HS-27A (cell line): ENCODE data around the gene FAM124A.

Experiments used
- DNase-seq: peaks from one replicate; pipeline ENCODE4 v3.0.0-alpha.2; 2012; ENCODE audit warnings: low read depth, missing footprints

The FAM124A gene

GRCh38 chr13:51308781-51309180, 86.6 kb downstream of the FAM124A start:
- no peak for DNase-seq

GRCh38 chr13:51311231-51311630, 89.0 kb downstream of the FAM124A start:
- no peak for DNase-seq

GRCh38 chr13:51311957-51312520, 89.8 kb downstream of the FAM124A start:
- no peak for DNase-seq

- DNase-seq: no peak
Observed at GRCh38 chr13:51313619-51314018, 91.4 kb downstream of the FAM124A start.

- no peak for DNase-seq
Observed at GRCh38 chr13:51317262-51317661, 95.1 kb downstream of the FAM124A start.

GRCh38 chr13:51318015-51318414, 95.8 kb downstream of the FAM124A start:
- no peak for DNase-seq

- DNase-seq: no peak
Observed at GRCh38 chr13:51318876-51319275, 96.7 kb downstream of the FAM124A start.

- no peak for DNase-seq
Observed at GRCh38 chr13:51321836-51322235, 99.6 kb downstream of the FAM124A start.

GRCh38 chr13:51322826-51323225, 100.6 kb downstream of the FAM124A start:
- DNase-seq: no peak

- no peak for DNase-seq
Observed at GRCh38 chr13:51323824-51324511, 101.8 kb downstream of the FAM124A start.

GRCh38 chr13:51324714-51325420, 102.7 kb downstream of the FAM124A start:
- no peak for DNase-seq

GRCh38 chr13:51325837-51326236, 103.6 kb downstream of the FAM124A start:
- DNase-seq: no peak

GRCh38 chr13:51326777-51327176, 104.6 kb downstream of the FAM124A start:
- DNase-seq: no peak

- no peak for DNase-seq
Observed at GRCh38 chr13:51327961-51328360, 105.8 kb downstream of the FAM124A start.

- no peak for DNase-seq
Observed at GRCh38 chr13:51328488-51328887, 106.3 kb downstream of the FAM124A start.

GRCh38 chr13:51329606-51330005, 107.4 kb downstream of the FAM124A start:
- no peak for DNase-seq

GRCh38 chr13:51330791-51331190, 108.6 kb downstream of the FAM124A start:
- DNase-seq: no peak

- no peak for DNase-seq
Observed at GRCh38 chr13:51331354-51331861, 109.2 kb downstream of the FAM124A start.

- no peak for DNase-seq
Observed at GRCh38 chr13:51332566-51333361, 110.6 kb downstream of the FAM124A start.

- no peak for DNase-seq
Observed at GRCh38 chr13:51333421-51333820, 111.2 kb downstream of the FAM124A start.

GRCh38 chr13:51333826-51334225, 111.6 kb downstream of the FAM124A start:
- DNase-seq: no peak
